ENCODE measurements around the gene SLC24A1. TPM values are rescaled to one million over a fixed set of nuclear protein-coding genes. Genes with fewer than 3 reads are reported as not detected.

The SLC24A1 gene
- total RNA-seq, 1 experiment from 2014 or later, result 13.0 TPM

GRCh38 chr15:65663521-65663920 lies 41.8 kb downstream of the SLC24A1 start:
- no peak for DNase-seq (ENCODE audit: low read depth, low spot score)
- H3K27ac ChIP-seq (ENCODE audit: low read length), result no peak overlapping the region
- no peaks in the 10 kb centered on the region; the same call in 1 of the 2 replicates for H3K36me3 ChIP-seq (ENCODE audit: control insufficient read depth, insufficient read depth, low read length)
- intact Hi-C loops (cut with micrococcal nuclease; ENCODE audit: unreplicated experiment), result no loop called here
- no peak for ATAC-seq
- no peaks in the 10 kb centered on the region for H3K9me3 ChIP-seq (ENCODE audit: control insufficient read depth, insufficient read depth, low read depth, low read length)
- in situ Hi-C loops (cut with HindIII; ENCODE audit: low pct_unique_long_range_greater_than_20kb, low sequenced_read_pairs), result no loop called here
- BruUV-seq (replicated peaks), result no TSS peak
- H3K27me3 ChIP-seq (ENCODE audit: control insufficient read depth, insufficient read depth, low read length), result no peaks in the 10 kb centered on the region
- ChIA-PET POLR2A (no interaction called here), CTCF (interaction anchor here (0.7 kb wide), 1 partner anchor 141 kb away, joined by 5 read pairs; no protein-coding TSS in a partner anchor)
- H3K4me1 ChIP-seq (ENCODE audit: control insufficient read depth, insufficient read depth, low read length), result no peaks in the 10 kb centered on the region
- no peak overlapping the region for H3K4me3 ChIP-seq (ENCODE audit: low read depth in 2 of 2, low read length in 2 of 2)
- TF ChIP-seq POLR2AphosphoS5 (IDR thresholded peaks at IDR 0.05; ENCODE audit: low read depth, low read length) (no peak), TCF7L2 (IDR thresholded peaks at IDR 0.05; ENCODE audit: low read depth, low read length) (no peak), SIN3A (IDR thresholded peaks at IDR 0.05; ENCODE audit: borderline replicate concordance, insufficient read depth, low read depth, low read length) (no peak), CTCF (IDR thresholded peaks at IDR 0.05) (no peak), REST (IDR thresholded peaks at IDR 0.05; ENCODE audit: insufficient read depth in 1 of 2, low read depth in 2 of 2, low read length in 1 of 2) (no peak)

GRCh38 chr15:65666257-65666656 lies 44.5 kb downstream of the SLC24A1 start:
- Histone ChIP-seq H3K36me3 (ENCODE audit: control insufficient read depth, insufficient read depth, low read length) (no peaks in the 10 kb centered on the region), H3K27me3 (ENCODE audit: control insufficient read depth, insufficient read depth, low read length) (no peaks in the 10 kb centered on the region), H3K9me3 (ENCODE audit: control insufficient read depth, insufficient read depth, low read depth, low read length) (no peaks in the 10 kb centered on the region), H3K4me3 (ENCODE audit: low read depth in 2 of 2, low read length in 2 of 2) (no peak overlapping the region), H3K4me1 (ENCODE audit: control insufficient read depth, insufficient read depth, low read length) (no peaks in the 10 kb centered on the region), H3K27ac (ENCODE audit: low read length) (no peak overlapping the region)
- no peak for DNase-seq (ENCODE audit: low read depth, low spot score)
- no peak for TF ChIP-seq TCF7L2 (IDR thresholded peaks at IDR 0.05; ENCODE audit: low read depth, low read length)
- no peak for TF ChIP-seq REST (IDR thresholded peaks at IDR 0.05; ENCODE audit: insufficient read depth in 1 of 2, low read depth in 2 of 2, low read length in 1 of 2)
- no peak for TF ChIP-seq POLR2AphosphoS5 (IDR thresholded peaks at IDR 0.05; ENCODE audit: low read depth, low read length)
- no peak for TF ChIP-seq SIN3A (IDR thresholded peaks at IDR 0.05; ENCODE audit: borderline replicate concordance, insufficient read depth, low read depth, low read length)
- no peak for TF ChIP-seq CTCF (IDR thresholded peaks at IDR 0.05)
- intact Hi-C loops (cut with micrococcal nuclease; ENCODE audit: unreplicated experiment), result no loop called here
- POLR2A ChIA-PET, result no interaction called here
- in situ Hi-C loops (cut with HindIII; ENCODE audit: low pct_unique_long_range_greater_than_20kb, low sequenced_read_pairs), result no loop called here
- no peak for ATAC-seq
- no TSS peak for BruUV-seq (replicated peaks)
- CTCF ChIA-PET, result no interaction called here

Measured in Panc1 (cell line).